Body of pancreas (tissue), 4 donors: ENCODE results near the gene NUPR1. TPM values are rescaled to one million over a fixed set of nuclear protein-coding genes. Genes with fewer than 3 reads are reported as not detected.

ENCODE experiments used
- ATAC-seq: fragments of 150-250 bp; one replicate; pipeline ENCODE4 v1.9.1; 2016
- DNase-seq, 4 donors: peaks; one replicate each; pipeline ENCODE4 v3.0.0-alpha.2; 2019
- H3K27ac ChIP-seq, 4 donors: fragments of 200-600 bp; sonication (generic); 1 replicate in 3 of 4; 2 replicates in 1 of 4; pipeline versions ENCODE4 v1.5.1 to v1.6.1; 2016 to 2019; ENCODE audit warnings: mild to moderate bottlenecking in 1 of 4, mixed read lengths in 1 of 4, moderate library complexity in 1 of 4
- H3K27me3 ChIP-seq, 2 donors: fragments of 200-600 bp; sonication (generic); one replicate each; pipeline ENCODE4 v1.6.0; 2016; ENCODE audit warnings: mild to moderate bottlenecking in 1 of 2
- H3K36me3 ChIP-seq, 2 donors: fragments of 200-600 bp; sonication (generic); replicated peaks in 1 of 2; 2 replicates each; pipeline ENCODE4 v1.5.1; 2016; ENCODE audit warnings: low read depth in 2 of 2; ENCODE audit not compliant: insufficient read depth in 1 of 2
- H3K4me1 ChIP-seq: fragments of 200-600 bp; sonication (generic); one replicate; pipeline ENCODE4 v1.6.0; 2016
- H3K4me3 ChIP-seq, 2 donors: fragments of 200-600 bp; sonication (generic); 1 replicate in 1 of 2; 2 replicates in 1 of 2; pipeline ENCODE4 v1.5.1; 2016 to 2019
- H3K9me3 ChIP-seq, 3 donors: fragments of 200-600 bp; sonication (generic); 1 replicate in 2 of 3; 2 replicates in 1 of 3; pipeline ENCODE4 v1.5.1; 2016
- POLR2A ChIP-seq, 3 donors: fragments of 450-650 bp; IDR thresholded peaks; one replicate each; pipeline ENCODE4 v1.6.1; 2016; ENCODE audit warnings: antibody characterized with exemption in 3 of 3, mild to moderate bottlenecking in 2 of 3
- WGBS, 2 donors: methylation state at CpG; one replicate each; pipeline ENCODE4 v1.1.5; 2017; 5-methylcytosine and 5-hydroxymethylcytosine counted together
- intact Hi-C: fragments of 100-400 bp; cut with DNase I; formaldehyde crosslinking; loops from one replicate; pipeline ENCODE4 v1.15.1; 2023
- total RNA-seq, 2 donors: library from RNA; depleted of rRNA; stranded (reverse); fragments of >200 nt; gene quantifications; one replicate each; pipeline ENCODE4 v1.1.0, GENCODE V29; 2016
- TF ChIP-seq, protein P1 (sequence below), 7 experiments: fragments of 450-650 bp in 4 of 7; fragments of 200-600 bp in 3 of 7; sonication (generic) in 3 of 7; IDR thresholded peaks; one replicate each; pipeline ENCODE4 v1.5.1; 2016 to 2019; ENCODE audit warnings: antibody characterized with exemption in 7 of 7

Gene NUPR1
- total RNA-seq, 2 donors from 2014 or later, result 32.0 to 92.4 TPM

DNA sequence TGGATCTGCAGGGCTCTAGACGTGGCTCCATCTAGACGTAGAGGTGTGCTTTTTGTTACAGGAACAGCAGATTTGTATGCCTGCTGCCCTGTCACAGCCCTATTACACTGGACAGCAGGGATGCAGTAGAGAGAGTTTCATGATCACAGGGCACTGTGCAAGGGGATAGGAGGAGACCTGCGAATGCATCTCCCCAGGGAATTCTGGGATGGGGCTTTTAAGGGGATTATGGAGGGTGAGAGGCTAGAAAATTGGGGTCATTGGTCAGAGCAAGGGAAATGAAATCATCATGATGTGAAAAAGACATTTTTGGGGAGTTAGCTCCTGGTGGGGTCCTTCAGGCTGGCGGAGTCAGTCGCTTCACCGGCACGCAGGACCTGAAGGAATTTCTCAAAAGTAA, 3.9 kb upstream of the NUPR1 start:
- Histone ChIP-seq H3K36me3 (no peaks in the 10 kb centered on the region), H3K9me3 (no peaks in the 10 kb centered on the region), H3K4me3 (no peak overlapping the region), H3K27me3 (no peaks in the 10 kb centered on the region), H3K27ac (peak overlapping the region in 1 of 4 donors; percentile 67), H3K4me1 (peaks cover 26% of the 10 kb centered on the region)
- ATAC-seq, result no peak
- intact Hi-C loops, result no loop called here
- WGBS, 2 donors, result 70 to 86% methylated on average over 7 of the region's 7 CpGs
- no peak for DNase-seq
- TF ChIP-seq, protein P1, sequence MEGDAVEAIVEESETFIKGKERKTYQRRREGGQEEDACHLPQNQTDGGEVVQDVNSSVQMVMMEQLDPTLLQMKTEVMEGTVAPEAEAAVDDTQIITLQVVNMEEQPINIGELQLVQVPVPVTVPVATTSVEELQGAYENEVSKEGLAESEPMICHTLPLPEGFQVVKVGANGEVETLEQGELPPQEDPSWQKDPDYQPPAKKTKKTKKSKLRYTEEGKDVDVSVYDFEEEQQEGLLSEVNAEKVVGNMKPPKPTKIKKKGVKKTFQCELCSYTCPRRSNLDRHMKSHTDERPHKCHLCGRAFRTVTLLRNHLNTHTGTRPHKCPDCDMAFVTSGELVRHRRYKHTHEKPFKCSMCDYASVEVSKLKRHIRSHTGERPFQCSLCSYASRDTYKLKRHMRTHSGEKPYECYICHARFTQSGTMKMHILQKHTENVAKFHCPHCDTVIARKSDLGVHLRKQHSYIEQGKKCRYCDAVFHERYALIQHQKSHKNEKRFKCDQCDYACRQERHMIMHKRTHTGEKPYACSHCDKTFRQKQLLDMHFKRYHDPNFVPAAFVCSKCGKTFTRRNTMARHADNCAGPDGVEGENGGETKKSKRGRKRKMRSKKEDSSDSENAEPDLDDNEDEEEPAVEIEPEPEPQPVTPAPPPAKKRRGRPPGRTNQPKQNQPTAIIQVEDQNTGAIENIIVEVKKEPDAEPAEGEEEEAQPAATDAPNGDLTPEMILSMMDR (IDR thresholded peaks at IDR 0.05), result no peak
- TF ChIP-seq POLR2A (IDR thresholded peaks at IDR 0.05), result no peak

GRCh38 chr16:28540346-28540745, 1.6 kb upstream of the NUPR1 start:
- Histone ChIP-seq H3K36me3 (no peaks in the 10 kb centered on the region), H3K27me3 (no peaks in the 10 kb centered on the region), H3K9me3 (no peaks in the 10 kb centered on the region), H3K4me3 (no peak overlapping the region), H3K27ac (peak overlapping the region in 1 of 4 donors; percentile 90), H3K4me1 (peaks cover 35% of the 10 kb centered on the region)
- ATAC-seq, result no peak
- DNase-seq, result no peak
- intact Hi-C loops, result no loop called here
- no peak for TF ChIP-seq POLR2A (IDR thresholded peaks at IDR 0.05)
- TF ChIP-seq, protein P1 (IDR thresholded peaks at IDR 0.05), result no peak
- 76 to 80% methylated on average over 3 of the region's 3 CpGs for WGBS, 2 donors

- intact Hi-C loops, result loop anchor here (5.0 kb wide), 1 partner anchor 41 kb away; no protein-coding TSS in a partner anchor
- no peaks in the 10 kb centered on the region for H3K27me3 ChIP-seq
- WGBS, 2 donors, result 31 to 44% methylated on average over 13 of the region's 13 CpGs
- TF ChIP-seq, protein P1 (IDR thresholded peaks at IDR 0.05), result peak in 1 of 7 experiments; percentile 13
- peak in 1 of 3 donors; percentile 5 for TF ChIP-seq POLR2A (IDR thresholded peaks at IDR 0.05)
- DNase-seq (peak; percentile 20 to 47 (median 32)), ATAC-seq (peak; percentile 0)
- H3K27ac ChIP-seq, result peak overlapping the region; percentile 78 to 93 (median 90)
- no peaks in the 10 kb centered on the region for H3K36me3 ChIP-seq
- H3K9me3 ChIP-seq, result no peaks in the 10 kb centered on the region
- peak overlapping the region; percentile 13 to 16 for H3K4me3 ChIP-seq
- H3K4me1 ChIP-seq, result peaks cover 56% of the 10 kb centered on the region
Measured at GRCh38 chr16:28537964-28538732, 626 bp downstream of the NUPR1 start.

- Histone ChIP-seq H3K4me1 (peaks cover 66% of the 10 kb centered on the region), H3K27ac (peak overlapping the region in 3 of 4 donors; percentile 90 to 93 (median 91)), H3K9me3 (no peaks in the 10 kb centered on the region), H3K4me3 (peak overlapping the region; percentile 13 to 16), H3K36me3 (no peaks in the 10 kb centered on the region), H3K27me3 (no peaks in the 10 kb centered on the region)
- TF ChIP-seq POLR2A (IDR thresholded peaks at IDR 0.05), result no peak
- TF ChIP-seq, protein P1 (IDR thresholded peaks at IDR 0.05), result no peak
- ATAC-seq (no peak), DNase-seq (no peak)
- intact Hi-C loops, result loop anchor here (5.0 kb wide), 1 partner anchor 40 kb away; no protein-coding TSS in a partner anchor
- 28 to 46% methylated on average over 6 of the region's 6 CpGs for WGBS, 2 donors
Measured at GRCh38 chr16:28537076-28537475, 1.7 kb downstream of the NUPR1 start.
